ENCODE data around the gene MBD3L1. TPM values are rescaled to one million over a fixed set of nuclear protein-coding genes. Genes with fewer than 3 reads are reported as not detected.

The MBD3L1 gene
- total RNA-seq, 5 donors from 2014 or later (not counting 1 experiment from before 2014, with no cell fraction given), result not detected

DNA sequence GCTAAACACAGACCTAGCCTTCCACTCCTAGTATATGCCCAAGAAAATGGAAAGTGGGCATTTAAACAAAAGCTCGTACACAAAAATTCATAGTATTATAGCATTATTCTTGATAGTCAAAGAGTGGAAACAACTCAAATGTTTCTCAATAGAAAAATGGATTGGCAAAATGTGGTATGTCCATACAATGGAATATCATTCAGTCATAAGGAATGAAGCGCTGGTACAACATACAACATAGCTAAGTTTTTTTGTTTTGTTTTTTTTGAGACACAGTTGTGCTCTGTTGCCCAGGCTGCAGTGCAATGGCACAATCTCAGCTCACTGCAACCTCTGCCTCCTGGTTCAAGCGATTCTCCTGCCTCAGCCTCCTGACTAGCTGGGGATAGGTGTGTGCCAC lies 11.9 kb upstream of the MBD3L1 start:
- H3K9me3 Mint-ChIP-seq, result peaks cover 10 to 38% (median 20%) of the 10 kb centered on the region in 3 donors
- H3K4me1 Mint-ChIP-seq, result peaks cover 0 to 3% (median 3%) of the 10 kb centered on the region in 3 donors
- POLR2A ChIA-PET, result no interaction called here
- H3K27me3 Mint-ChIP-seq, result no peaks in the 10 kb centered on the region
- H3K27me3 ChIP-seq (replicated peaks in 1 of 2; ENCODE audit: control insufficient read depth in 2 of 2, extremely low read depth in 1 of 2, insufficient read depth in 2 of 2, low read length in 1 of 2), result no peaks in the 10 kb centered on the region
- CTCF ChIA-PET, result interaction anchor here in 1 of 2 donors (0.6 kb wide), 1 partner anchor 968 kb away, joined by 4 read pairs; no protein-coding TSS in a partner anchor
- H3K4me1 ChIP-seq (ENCODE audit: control insufficient read depth in 1 of 2, extremely low read depth in 1 of 2, insufficient read depth in 2 of 2, low read length in 2 of 2), result no peaks in the 10 kb centered on the region
- H3K27ac Mint-ChIP-seq, result no peak overlapping the region
- no CpG with 5 or more reads among the region's 3 CpGs for WGBS (ENCODE audit: insufficient coverage)
- peaks cover 15% of the 10 kb centered on the region for H3K9me3 ChIP-seq
- DNase-seq, result no peak
- no peak overlapping the region for H3K4me3 ChIP-seq (ENCODE audit: control insufficient read depth in 1 of 2, extremely low read depth in 1 of 2, low read length in 1 of 2)
- peaks cover 40 to 85% of the 10 kb centered on the region in 2 donors for H3K36me3 ChIP-seq (ENCODE audit: control insufficient read depth in 2 of 2, extremely low read depth in 1 of 2, insufficient read depth in 1 of 2, low read length in 1 of 2)
- no peak overlapping the region for H3K4me3 Mint-ChIP-seq
- H3K36me3 Mint-ChIP-seq, result peaks cover 97% of the 10 kb centered on the region
- ATAC-seq (replicated peaks in 1 of 4), result no peak
- no peak overlapping the region for H3K27ac ChIP-seq (ENCODE audit: low read length)

DNA sequence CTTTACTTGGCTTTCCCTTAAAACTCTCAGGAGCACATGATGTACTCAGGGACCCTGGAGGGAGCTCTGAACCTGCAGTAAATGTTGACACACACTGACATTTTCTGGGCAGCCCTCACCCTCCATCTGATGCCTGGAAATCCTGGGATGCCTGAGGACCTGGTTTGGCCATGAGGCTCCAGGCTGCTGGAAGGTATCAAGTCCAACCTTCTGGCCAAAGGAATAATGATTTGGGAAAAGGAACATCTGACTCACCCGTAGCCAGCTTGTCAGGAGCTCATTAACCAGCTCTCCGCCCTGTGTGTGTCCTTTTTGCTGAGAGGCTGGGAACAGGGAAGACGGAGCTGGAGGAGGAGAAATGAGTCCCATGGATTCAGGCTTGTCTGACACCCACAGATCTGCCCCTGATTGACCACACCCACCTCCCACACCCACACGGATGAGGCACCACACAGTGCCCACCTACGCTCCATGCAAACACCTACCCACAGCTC lies 10.4 kb upstream of the MBD3L1 start:
- 90% methylated on average over 2 of the region's 5 CpGs for WGBS (ENCODE audit: insufficient coverage)
- Mint-ChIP-seq H3K4me3 (no peak overlapping the region), H3K27ac (no peak overlapping the region)

DNA sequence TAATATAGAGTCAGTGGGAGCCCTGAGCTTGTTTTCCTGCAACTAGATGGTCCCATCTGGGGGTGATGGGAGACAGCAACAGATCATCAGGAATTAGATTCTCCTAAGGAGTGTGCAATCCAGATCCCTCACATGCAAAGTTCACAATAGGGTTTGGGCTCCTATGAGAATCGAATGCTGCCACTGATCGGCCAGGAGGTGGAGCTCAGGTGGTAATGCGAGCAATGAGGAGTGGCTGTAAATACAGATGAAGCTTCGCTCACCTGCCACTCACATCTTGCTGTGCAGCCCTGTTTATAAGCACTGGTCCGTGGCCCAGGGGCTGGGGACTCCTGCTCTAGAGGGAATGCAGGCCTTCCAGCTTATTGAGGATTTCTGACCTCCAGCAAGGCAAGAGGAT lies 5.8 kb upstream of the MBD3L1 start:
- H3K27ac Mint-ChIP-seq, result no peak overlapping the region
- H3K4me1 ChIP-seq (ENCODE audit: control insufficient read depth in 1 of 2, extremely low read depth in 1 of 2, insufficient read depth in 2 of 2, low read length in 2 of 2), result peaks cover 6 to 7% of the 10 kb centered on the region in 2 experiments
- peaks cover 15 to 39% of the 10 kb centered on the region in 2 donors for H3K36me3 ChIP-seq (ENCODE audit: control insufficient read depth in 2 of 2, extremely low read depth in 1 of 2, insufficient read depth in 1 of 2, low read length in 1 of 2)
- WGBS (ENCODE audit: insufficient coverage), result 92% methylated on average over 5 of the region's 5 CpGs
- no peak for ATAC-seq (replicated peaks in 1 of 4)
- no peak for DNase-seq
- no peak overlapping the region for H3K27ac ChIP-seq (ENCODE audit: low read length)
- peaks cover 66% of the 10 kb centered on the region for H3K36me3 Mint-ChIP-seq
- no peaks in the 10 kb centered on the region for H3K27me3 ChIP-seq (replicated peaks in 1 of 2; ENCODE audit: control insufficient read depth in 2 of 2, extremely low read depth in 1 of 2, insufficient read depth in 2 of 2, low read length in 1 of 2)
- H3K4me3 Mint-ChIP-seq, result no peak overlapping the region
- no peak overlapping the region for H3K4me3 ChIP-seq (ENCODE audit: control insufficient read depth in 1 of 2, extremely low read depth in 1 of 2, low read length in 1 of 2)
- H3K9me3 Mint-ChIP-seq, result no peaks in the 10 kb centered on the region
- POLR2A ChIA-PET, result no interaction called here
- H3K9me3 ChIP-seq, result no peaks in the 10 kb centered on the region
- H3K4me1 Mint-ChIP-seq, result peaks cover 15 to 20% (median 19%) of the 10 kb centered on the region in 3 donors
- H3K27me3 Mint-ChIP-seq, result no peaks in the 10 kb centered on the region
- CTCF ChIA-PET, result no interaction called here

More for the DNA sequence above, 10.4 kb upstream of the MBD3L1 start:
- no peaks in the 10 kb centered on the region for H3K27me3 Mint-ChIP-seq
- POLR2A ChIA-PET, result no interaction called here
- peaks cover 93% of the 10 kb centered on the region for H3K36me3 Mint-ChIP-seq
- ATAC-seq (replicated peaks in 1 of 4) (no peak), DNase-seq (no peak)
- peaks cover 8 to 24% (median 9%) of the 10 kb centered on the region in 3 donors for H3K9me3 Mint-ChIP-seq
- H3K36me3 ChIP-seq (ENCODE audit: control insufficient read depth in 2 of 2, extremely low read depth in 1 of 2, insufficient read depth in 1 of 2, low read length in 1 of 2), result peaks cover 40 to 70% of the 10 kb centered on the region in 2 donors
- H3K4me1 Mint-ChIP-seq, result peaks cover 0 to 11% (median 3%) of the 10 kb centered on the region in 3 donors
- no peak overlapping the region for H3K27ac ChIP-seq (ENCODE audit: low read length)
- H3K4me1 ChIP-seq (ENCODE audit: control insufficient read depth in 1 of 2, extremely low read depth in 1 of 2, insufficient read depth in 2 of 2, low read length in 2 of 2), result no peaks in the 10 kb centered on the region
- H3K27me3 ChIP-seq (replicated peaks in 1 of 2; ENCODE audit: control insufficient read depth in 2 of 2, extremely low read depth in 1 of 2, insufficient read depth in 2 of 2, low read length in 1 of 2), result no peaks in the 10 kb centered on the region
- CTCF ChIA-PET, result no interaction called here
- peaks cover 10% of the 10 kb centered on the region for H3K9me3 ChIP-seq
- H3K4me3 ChIP-seq (ENCODE audit: control insufficient read depth in 1 of 2, extremely low read depth in 1 of 2, low read length in 1 of 2), result no peak overlapping the region

DNA sequence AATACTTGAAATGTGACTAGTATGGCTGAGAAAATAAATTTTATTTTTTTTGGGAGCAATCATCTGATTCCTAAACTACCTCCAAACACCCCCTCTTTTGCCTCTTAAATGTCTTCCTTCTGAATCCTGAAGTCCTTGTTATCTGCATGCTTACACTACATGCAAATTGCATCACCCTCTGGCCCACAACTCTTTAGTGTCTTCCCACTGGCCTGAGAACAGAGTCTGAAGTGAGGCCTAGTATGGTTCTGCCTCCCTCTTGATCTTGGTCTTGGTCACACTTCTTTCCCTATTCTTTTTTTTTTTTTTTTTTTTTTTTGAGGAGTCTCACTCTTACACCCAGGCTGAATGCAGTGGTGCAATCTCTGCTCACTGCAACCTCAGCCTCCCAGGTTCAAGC lies 4.9 kb upstream of the MBD3L1 start:
- no peaks in the 10 kb centered on the region for H3K9me3 ChIP-seq
- H3K36me3 ChIP-seq (ENCODE audit: control insufficient read depth in 2 of 2, extremely low read depth in 1 of 2, insufficient read depth in 1 of 2, low read length in 1 of 2), result peaks cover 9 to 30% of the 10 kb centered on the region in 2 donors
- CTCF ChIA-PET, result no interaction called here
- H3K4me1 ChIP-seq (ENCODE audit: control insufficient read depth in 1 of 2, extremely low read depth in 1 of 2, insufficient read depth in 2 of 2, low read length in 2 of 2), result peaks cover 8 to 13% of the 10 kb centered on the region in 2 experiments
- H3K27me3 ChIP-seq (replicated peaks in 1 of 2; ENCODE audit: control insufficient read depth in 2 of 2, extremely low read depth in 1 of 2, insufficient read depth in 2 of 2, low read length in 1 of 2), result no peaks in the 10 kb centered on the region
- POLR2A ChIA-PET, result no interaction called here
- ATAC-seq (replicated peaks in 1 of 4) (no peak), DNase-seq (no peak)
- no peak overlapping the region for H3K4me3 ChIP-seq (ENCODE audit: control insufficient read depth in 1 of 2, extremely low read depth in 1 of 2, low read length in 1 of 2)
- peaks cover 57% of the 10 kb centered on the region for H3K36me3 Mint-ChIP-seq
- no peak overlapping the region for H3K4me3 Mint-ChIP-seq
- peaks cover 20 to 24% (median 24%) of the 10 kb centered on the region in 3 donors for H3K4me1 Mint-ChIP-seq
- H3K27ac Mint-ChIP-seq, result no peak overlapping the region
- H3K27me3 Mint-ChIP-seq, result no peaks in the 10 kb centered on the region
- no peaks in the 10 kb centered on the region for H3K9me3 Mint-ChIP-seq
- no peak overlapping the region for H3K27ac ChIP-seq (ENCODE audit: low read length)

DNA sequence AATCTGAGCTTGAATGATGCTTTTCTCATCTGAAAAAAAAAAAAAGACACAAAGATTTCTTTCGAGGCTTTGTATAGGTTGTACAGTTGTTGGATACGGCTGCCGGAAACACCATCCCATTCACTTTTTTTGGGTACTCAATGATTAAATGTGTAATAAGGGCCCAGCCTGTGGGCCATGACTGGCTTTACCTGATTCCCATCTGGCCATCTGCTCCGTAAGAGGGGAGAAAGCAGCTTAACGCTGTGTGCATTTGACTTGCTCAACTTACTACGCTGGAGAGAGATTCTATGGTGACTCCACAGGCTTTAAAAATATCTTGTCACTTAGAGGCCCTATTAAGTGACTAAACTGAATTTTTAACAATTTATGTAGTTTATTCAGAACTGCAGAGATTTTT lies 804 bp upstream of the MBD3L1 start:
- CTCF ChIA-PET, result no interaction called here
- POLR2A ChIA-PET, result no interaction called here
- WGBS (ENCODE audit: insufficient coverage), result 52% methylated on average over 2 of the region's 6 CpGs
- ATAC-seq (replicated peaks in 1 of 4) (no peak), DNase-seq (no peak)
- Histone ChIP-seq H3K4me3 (ENCODE audit: control insufficient read depth in 1 of 2, extremely low read depth in 1 of 2, low read length in 1 of 2) (peak overlapping the region; percentile 78 to 84), H3K27ac (ENCODE audit: low read length) (peak overlapping the region; percentile 90), H3K36me3 (ENCODE audit: control insufficient read depth in 2 of 2, extremely low read depth in 1 of 2, insufficient read depth in 1 of 2, low read length in 1 of 2) (peaks cover 0 to 5% of the 10 kb centered on the region in 2 donors), H3K27me3 (replicated peaks in 1 of 2; ENCODE audit: control insufficient read depth in 2 of 2, extremely low read depth in 1 of 2, insufficient read depth in 2 of 2, low read length in 1 of 2) (no peaks in the 10 kb centered on the region), H3K9me3 (no peaks in the 10 kb centered on the region), H3K4me1 (ENCODE audit: control insufficient read depth in 1 of 2, extremely low read depth in 1 of 2, insufficient read depth in 2 of 2, low read length in 2 of 2) (peaks cover 8 to 18% of the 10 kb centered on the region in 2 experiments)
- peaks cover 23% of the 10 kb centered on the region for H3K36me3 Mint-ChIP-seq
- H3K27me3 Mint-ChIP-seq, result no peaks in the 10 kb centered on the region
- H3K4me3 Mint-ChIP-seq, result peak overlapping the region; percentile 84 to 87 (median 85)
- peak overlapping the region; percentile 88 to 91 for H3K27ac Mint-ChIP-seq
- H3K4me1 Mint-ChIP-seq, result peaks cover 24 to 31% (median 29%) of the 10 kb centered on the region in 3 donors
- H3K9me3 Mint-ChIP-seq, result no peaks in the 10 kb centered on the region

DNA sequence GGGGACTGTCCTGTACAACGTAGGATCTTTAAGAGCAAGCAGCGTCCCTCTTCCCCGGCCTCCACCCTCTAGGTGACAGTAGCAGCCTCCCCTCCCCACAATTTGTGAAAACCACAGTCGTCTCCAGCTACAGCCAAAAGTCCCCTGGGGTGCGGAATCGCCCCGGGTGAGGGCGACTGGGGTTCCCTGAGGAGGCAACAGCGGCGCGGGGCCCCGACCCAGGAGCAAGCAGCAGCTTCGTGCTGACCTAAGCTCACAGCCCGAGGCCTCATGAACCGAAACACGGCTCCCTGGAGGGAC lies 395 bp upstream of the MBD3L1 start:
- no peaks in the 10 kb centered on the region for H3K27me3 Mint-ChIP-seq
- DNase-seq (no peak), ATAC-seq (replicated peaks in 1 of 4) (peak; percentile 0 to 14 (median 7))
- H3K27ac Mint-ChIP-seq, result peak overlapping the region; percentile 88 to 91
- H3K36me3 Mint-ChIP-seq, result peaks cover 19% of the 10 kb centered on the region
- Histone ChIP-seq H3K36me3 (ENCODE audit: control insufficient read depth in 2 of 2, extremely low read depth in 1 of 2, insufficient read depth in 1 of 2, low read length in 1 of 2) (peaks cover 0 to 5% of the 10 kb centered on the region in 2 donors), H3K4me1 (ENCODE audit: control insufficient read depth in 1 of 2, extremely low read depth in 1 of 2, insufficient read depth in 2 of 2, low read length in 2 of 2) (peaks cover 8 to 18% of the 10 kb centered on the region in 2 experiments), H3K27ac (ENCODE audit: low read length) (peak overlapping the region; percentile 90), H3K9me3 (no peaks in the 10 kb centered on the region), H3K4me3 (ENCODE audit: control insufficient read depth in 1 of 2, extremely low read depth in 1 of 2, low read length in 1 of 2) (peak overlapping the region; percentile 78 to 84), H3K27me3 (replicated peaks in 1 of 2; ENCODE audit: control insufficient read depth in 2 of 2, extremely low read depth in 1 of 2, insufficient read depth in 2 of 2, low read length in 1 of 2) (no peaks in the 10 kb centered on the region)
- H3K4me1 Mint-ChIP-seq, result peaks cover 24 to 31% (median 29%) of the 10 kb centered on the region in 3 donors
- WGBS (ENCODE audit: insufficient coverage), result 0% methylated on average over 13 of the region's 16 CpGs
- H3K9me3 Mint-ChIP-seq, result no peaks in the 10 kb centered on the region
- peak overlapping the region; percentile 84 to 87 (median 85) for H3K4me3 Mint-ChIP-seq
- ChIA-PET CTCF (no interaction called here), POLR2A (no interaction called here)

DNA sequence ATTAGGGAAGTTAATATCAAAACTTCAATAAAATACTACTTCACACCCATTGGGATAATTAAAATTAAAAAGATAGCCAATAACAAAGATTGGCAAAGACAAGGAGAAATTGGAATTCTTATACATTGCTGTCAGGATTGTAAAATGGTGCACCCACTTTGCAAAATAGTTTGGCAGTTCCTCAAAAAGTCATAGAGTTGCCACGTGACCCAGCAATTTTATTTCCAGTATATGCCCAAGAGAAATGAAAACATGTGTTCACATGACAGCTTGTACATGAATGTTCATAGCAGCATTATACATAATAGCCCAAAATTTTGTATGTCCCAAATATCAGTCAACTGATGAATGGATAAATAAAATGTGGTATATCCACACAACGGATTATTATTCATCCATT lies 3.3 kb downstream of the MBD3L1 start:
- peaks cover 0 to 3% of the 10 kb centered on the region in 2 experiments for H3K27me3 ChIP-seq (replicated peaks in 1 of 2; ENCODE audit: control insufficient read depth in 2 of 2, extremely low read depth in 1 of 2, insufficient read depth in 2 of 2, low read length in 1 of 2)
- peaks cover 8 to 18% of the 10 kb centered on the region in 2 experiments for H3K4me1 ChIP-seq (ENCODE audit: control insufficient read depth in 1 of 2, extremely low read depth in 1 of 2, insufficient read depth in 2 of 2, low read length in 2 of 2)
- H3K9me3 ChIP-seq, result no peaks in the 10 kb centered on the region
- Mint-ChIP-seq H3K27me3 (peaks cover 2 to 4% of the 10 kb centered on the region in 2 donors), H3K9me3 (no peaks in the 10 kb centered on the region), H3K27ac (no peak overlapping the region), H3K4me3 (no peak overlapping the region), H3K4me1 (peaks cover 18 to 21% (median 20%) of the 10 kb centered on the region in 3 donors), H3K36me3 (no peaks in the 10 kb centered on the region)
- H3K36me3 ChIP-seq (ENCODE audit: control insufficient read depth in 2 of 2, extremely low read depth in 1 of 2, insufficient read depth in 1 of 2, low read length in 1 of 2), result no peaks in the 10 kb centered on the region
- H3K27ac ChIP-seq (ENCODE audit: low read length), result no peak overlapping the region
- H3K4me3 ChIP-seq (ENCODE audit: control insufficient read depth in 1 of 2, extremely low read depth in 1 of 2, low read length in 1 of 2), result no peak overlapping the region
- ATAC-seq (replicated peaks in 1 of 4) (no peak), DNase-seq (no peak)
- 40% methylated on average over 1 of the region's 2 CpGs for WGBS (ENCODE audit: insufficient coverage)
- ChIA-PET POLR2A (no interaction called here), CTCF (no interaction called here)

All from T-cell (primary cell).